BJ (cell line): ENCODE data around the gene LRFN2. TPM values are rescaled to one million over a fixed set of nuclear protein-coding genes. Genes with fewer than 3 reads are reported as not detected.

Experiments used
- CTCF ChIA-PET: fragments of 350-600 bp; formaldehyde crosslinking; extraction: SDS; loops from one replicate; lab custom pipeline; 2021; ENCODE audit warnings: antibody characterized with exemption, inconsistent platforms; lab: Yijun Ruan, JAX
- POLR2A ChIA-PET: fragments of 300-600 bp; sonication (Branson Sonifier 250); formaldehyde crosslinking; extraction: SDS; loops from one replicate; lab custom pipeline; 2021; ENCODE audit warnings: antibody characterized with exemption; lab: Charles Lee
- DNase-seq: peaks from one replicate; pipeline ENCODE4 v3.0.0-alpha.2; 2011; ENCODE audit warnings: low read depth
- H3K27me3 ChIP-seq: 2 replicates; pipeline ENCODE4 v1.6.0; 2011; ENCODE audit warnings: low read length; ENCODE audit not compliant: control insufficient read depth, insufficient read depth
- H3K36me3 ChIP-seq: 2 replicates; pipeline ENCODE4 v1.5.1; 2011; ENCODE audit warnings: low read length; ENCODE audit not compliant: control insufficient read depth, insufficient read depth
- H3K4me3 ChIP-seq: 2 replicates; pipeline ENCODE4 v1.5.1; 2011; ENCODE audit warnings: low read depth, mild to moderate bottlenecking, control low read depth, low read length
- polyA plus RNA-seq: library from polyadenylated mRNA; depleted of rRNA; stranded (reverse); fragments of >200 nt; gene quantifications from 2 replicates; pipeline ENCODE4 v1.2.3, GENCODE V29; 2011
- TF ChIP-seq, protein P1 (sequence below): IDR thresholded peaks from 2 replicates; pipeline ENCODE4 v1.5.1; 2011; ENCODE audit warnings: low read depth, mild to moderate bottlenecking, control low read depth, inconsistent platforms, low read length, moderate library complexity; ENCODE audit not compliant: insufficient read depth

Gene LRFN2
- polyA plus RNA-seq, 1 experiment, result not detected

DNA sequence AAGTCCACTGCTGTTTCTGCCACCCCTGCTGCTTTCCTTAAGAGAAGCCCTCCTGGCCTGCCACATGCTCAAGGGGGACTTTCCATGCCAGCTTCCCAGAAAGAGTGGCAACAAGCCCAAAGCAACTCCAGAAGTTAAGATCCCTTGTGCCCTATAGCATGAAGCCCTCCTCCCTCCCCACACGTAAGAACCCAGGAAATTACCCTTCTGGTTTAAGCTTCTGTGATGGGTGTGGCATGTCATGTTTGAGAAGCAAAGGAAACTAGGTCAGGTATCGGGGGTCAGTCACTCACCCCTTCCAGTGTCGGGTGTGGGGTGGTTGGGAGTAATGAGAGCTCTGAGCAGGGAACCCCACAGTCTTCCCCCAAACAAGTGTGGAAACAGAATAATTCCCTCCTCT lies 196.1 kb downstream of the LRFN2 start:
- POLR2A ChIA-PET, result no interaction called here
- Histone ChIP-seq H3K27me3 (no peaks in the 10 kb centered on the region), H3K4me3 (no peak overlapping the region), H3K36me3 (no peaks in the 10 kb centered on the region)
- CTCF ChIA-PET, result no interaction called here
- no peak for DNase-seq
- TF ChIP-seq, protein P1, sequence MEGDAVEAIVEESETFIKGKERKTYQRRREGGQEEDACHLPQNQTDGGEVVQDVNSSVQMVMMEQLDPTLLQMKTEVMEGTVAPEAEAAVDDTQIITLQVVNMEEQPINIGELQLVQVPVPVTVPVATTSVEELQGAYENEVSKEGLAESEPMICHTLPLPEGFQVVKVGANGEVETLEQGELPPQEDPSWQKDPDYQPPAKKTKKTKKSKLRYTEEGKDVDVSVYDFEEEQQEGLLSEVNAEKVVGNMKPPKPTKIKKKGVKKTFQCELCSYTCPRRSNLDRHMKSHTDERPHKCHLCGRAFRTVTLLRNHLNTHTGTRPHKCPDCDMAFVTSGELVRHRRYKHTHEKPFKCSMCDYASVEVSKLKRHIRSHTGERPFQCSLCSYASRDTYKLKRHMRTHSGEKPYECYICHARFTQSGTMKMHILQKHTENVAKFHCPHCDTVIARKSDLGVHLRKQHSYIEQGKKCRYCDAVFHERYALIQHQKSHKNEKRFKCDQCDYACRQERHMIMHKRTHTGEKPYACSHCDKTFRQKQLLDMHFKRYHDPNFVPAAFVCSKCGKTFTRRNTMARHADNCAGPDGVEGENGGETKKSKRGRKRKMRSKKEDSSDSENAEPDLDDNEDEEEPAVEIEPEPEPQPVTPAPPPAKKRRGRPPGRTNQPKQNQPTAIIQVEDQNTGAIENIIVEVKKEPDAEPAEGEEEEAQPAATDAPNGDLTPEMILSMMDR, result no peak

DNA sequence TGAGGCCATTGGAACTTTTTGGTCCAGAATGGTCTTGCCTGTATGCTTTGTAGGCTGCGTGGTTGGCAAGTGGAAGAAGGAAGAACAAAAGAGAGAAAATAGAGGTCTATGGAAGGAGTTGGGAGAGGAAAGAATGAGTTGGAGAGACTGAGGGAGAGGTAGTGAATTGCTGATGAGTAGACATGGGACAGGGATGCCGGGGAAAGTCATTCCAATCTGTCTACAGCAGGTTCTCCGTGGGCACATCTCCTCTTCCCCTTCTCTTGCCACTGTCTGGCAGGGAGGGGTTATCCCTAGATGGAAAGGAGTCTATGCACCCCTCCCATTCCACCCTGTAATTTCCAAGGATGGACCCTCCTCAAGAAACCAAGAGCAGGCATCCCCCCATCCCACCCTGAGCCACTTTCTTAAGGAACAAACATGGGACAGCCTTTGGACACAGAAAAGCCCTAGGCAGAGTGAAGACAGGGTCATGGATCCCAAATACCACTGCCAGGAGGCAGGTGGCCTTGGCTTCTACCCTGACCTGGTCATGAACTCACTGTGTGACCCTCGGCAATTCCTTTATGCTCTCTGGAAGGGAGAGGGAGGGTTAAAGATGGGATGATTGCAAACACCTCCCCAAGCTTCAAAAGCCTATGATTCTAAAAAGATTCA lies 196.9 kb downstream of the LRFN2 start:
- no peaks in the 10 kb centered on the region for H3K27me3 ChIP-seq
- H3K4me3 ChIP-seq, result no peak overlapping the region
- no peaks in the 10 kb centered on the region for H3K36me3 ChIP-seq
- DNase-seq, result no peak
- ChIA-PET POLR2A (no interaction called here), CTCF (no interaction called here)
- TF ChIP-seq, protein P1, result no peak

DNA sequence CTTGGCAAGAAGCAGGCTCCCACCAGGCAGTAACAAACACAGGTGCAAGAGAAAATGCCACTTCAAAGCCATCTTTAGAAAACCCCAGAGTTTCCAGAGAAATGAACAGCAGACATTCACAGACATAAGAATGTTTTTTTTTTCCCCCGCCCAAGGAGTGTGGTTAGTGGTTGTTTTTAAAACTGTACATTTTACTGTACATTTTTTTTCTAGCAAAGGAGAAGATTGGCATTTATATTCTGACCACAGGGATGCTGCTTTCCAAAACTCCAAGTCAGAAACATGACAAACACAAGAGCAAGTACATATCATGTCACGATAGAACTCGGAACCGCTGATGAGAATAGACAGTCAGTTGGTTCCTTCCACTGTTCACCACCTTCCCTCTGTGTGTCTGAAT lies 197.9 kb downstream of the LRFN2 start:
- DNase-seq, result no peak
- POLR2A ChIA-PET, result no interaction called here
- CTCF ChIA-PET, result no interaction called here

DNA sequence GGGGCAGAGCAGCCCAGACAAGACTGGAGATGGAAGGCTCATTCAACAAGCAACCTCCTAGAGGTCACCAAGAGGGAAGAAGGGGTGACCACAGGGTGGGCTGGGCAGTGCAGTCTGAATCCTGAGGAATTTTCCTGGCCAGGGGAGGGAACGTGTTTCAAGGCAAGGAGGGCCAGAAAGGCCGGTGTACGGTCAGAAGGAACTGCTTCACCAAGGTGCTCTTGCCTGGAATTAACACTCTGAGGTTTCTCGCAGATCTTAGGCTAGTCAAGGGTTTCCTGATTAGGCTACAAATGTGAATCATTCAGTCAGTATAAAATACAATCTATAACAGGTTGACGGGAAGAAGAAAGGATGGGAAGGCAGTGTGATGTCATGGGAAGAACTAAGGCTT lies 199.3 kb downstream of the LRFN2 start:
- H3K36me3 ChIP-seq, result no peaks in the 10 kb centered on the region
- DNase-seq, result no peak
- TF ChIP-seq, protein P1, result no peak
- no peaks in the 10 kb centered on the region for H3K27me3 ChIP-seq
- ChIA-PET CTCF (no interaction called here), POLR2A (no interaction called here)
- no peak overlapping the region for H3K4me3 ChIP-seq

More for the DNA sequence above, 197.9 kb downstream of the LRFN2 start:
- Histone ChIP-seq H3K36me3 (no peaks in the 10 kb centered on the region), H3K4me3 (no peak overlapping the region), H3K27me3 (no peaks in the 10 kb centered on the region)
- TF ChIP-seq, protein P1, result no peak

- no peaks in the 10 kb centered on the region for H3K27me3 ChIP-seq
- H3K4me3 ChIP-seq, result no peak overlapping the region
- no peaks in the 10 kb centered on the region for H3K36me3 ChIP-seq
- TF ChIP-seq, protein P1, result no peak
- CTCF ChIA-PET, result no interaction called here
- POLR2A ChIA-PET, result no interaction called here
- no peak for DNase-seq
Observed at GRCh38 chr6:40387127-40387870, 199.9 kb downstream of the LRFN2 start.
